Mononuclear cell (primary cell): ENCODE results near the gene TPRX1. TPM values are rescaled to one million over a fixed set of nuclear protein-coding genes. Genes with fewer than 3 reads are reported as not detected.
"Not testable (repeated sequence)": the region's sequence is repeated elsewhere in the genome, so short reads cannot be mapped to it uniquely, and the experiment has no call there.

ENCODE experiments used
- H3K27me3 ChIP-seq: 2 replicates; pipeline ENCODE4 v1.6.0; 2011; ENCODE audit warnings: low read length, control low read depth; ENCODE audit not compliant: insufficient read depth
- H3K4me1 ChIP-seq: 2 replicates; pipeline ENCODE4 v1.5.1; 2011; ENCODE audit warnings: mild to moderate bottlenecking, low read length, control low read depth; ENCODE audit not compliant: insufficient read depth
- H3K4me3 ChIP-seq: 2 replicates; pipeline ENCODE4 v1.5.1; 2011; ENCODE audit warnings: mild to moderate bottlenecking, low read length, moderate library complexity
- H3K9me3 ChIP-seq: 2 replicates; pipeline ENCODE4 v1.5.1; 2011; ENCODE audit warnings: low read depth, mild to moderate bottlenecking, control low read depth, low read length
- total RNA-seq: library from RNA; depleted of rRNA; stranded (reverse); fragments of >200 nt; gene quantifications from one replicate; pipeline ENCODE4 v1.2.3, GENCODE V29; 2012

The TPRX1 gene, protein sequence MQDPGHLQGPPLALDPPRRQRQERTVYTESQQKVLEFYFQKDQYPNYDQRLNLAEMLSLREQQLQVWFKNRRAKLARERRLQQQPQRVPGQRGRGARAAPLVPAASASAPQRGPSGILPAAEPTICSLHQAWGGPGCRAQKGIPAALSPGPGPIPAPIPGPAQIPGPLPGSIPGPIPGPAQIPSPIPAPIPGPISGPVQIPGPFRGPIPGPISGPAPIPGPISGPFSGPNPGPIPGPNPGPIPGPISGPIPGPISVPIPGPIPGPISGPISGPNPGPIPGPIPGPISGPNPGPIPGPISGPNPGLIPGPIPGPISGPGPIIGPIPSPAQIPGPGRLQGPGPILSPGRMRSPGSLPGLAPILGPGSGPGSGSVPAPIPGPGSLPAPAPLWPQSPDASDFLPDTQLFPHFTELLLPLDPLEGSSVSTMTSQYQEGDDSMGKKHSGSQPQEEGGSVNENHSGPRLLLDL
- not detected for total RNA-seq

- not testable (repeated sequence) for H3K27me3 ChIP-seq, H3K9me3 ChIP-seq, H3K4me1 ChIP-seq, H3K4me3 ChIP-seq
These were observed at the start of gene TPRX1 for GRCh38 chr19:47804451-47804850. TPRX1 (minus strand) TSS chr19:47804551; CDS start chr19:47804539, 12 bp downstream.

DNA sequence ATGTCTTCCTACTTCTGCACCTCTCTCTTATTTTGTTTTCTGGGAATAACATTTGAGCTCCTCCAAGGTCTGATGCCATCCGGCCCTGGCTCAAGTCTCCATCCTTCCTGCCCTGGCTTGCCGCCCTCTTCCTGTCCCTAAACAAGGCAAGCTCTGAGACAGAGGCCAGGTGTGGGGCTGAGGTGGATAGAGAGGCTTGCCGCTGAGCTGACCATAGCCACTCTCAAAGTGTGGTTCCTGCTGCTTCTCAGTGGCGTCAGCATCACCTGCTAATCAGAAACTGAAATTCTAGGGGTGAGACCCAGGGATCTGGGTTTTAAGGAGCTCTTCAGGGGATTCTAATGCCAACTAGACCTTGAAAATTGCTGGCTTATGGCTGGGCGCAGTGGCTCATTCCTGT lies 48.7 kb upstream of the TPRX1 start:
- no peaks in the 10 kb centered on the region for H3K4me1 ChIP-seq
- no peak overlapping the region for H3K4me3 ChIP-seq
- no peaks in the 10 kb centered on the region for H3K9me3 ChIP-seq
- peaks cover 11% of the 10 kb centered on the region for H3K27me3 ChIP-seq

GRCh38 chr19:47848823-47849473 lies 44.6 kb upstream of the TPRX1 start:
- no peak overlapping the region for H3K4me3 ChIP-seq
- H3K4me1 ChIP-seq = no peaks in the 10 kb centered on the region
- no peaks in the 10 kb centered on the region for H3K9me3 ChIP-seq
- peaks cover 11% of the 10 kb centered on the region for H3K27me3 ChIP-seq

DNA sequence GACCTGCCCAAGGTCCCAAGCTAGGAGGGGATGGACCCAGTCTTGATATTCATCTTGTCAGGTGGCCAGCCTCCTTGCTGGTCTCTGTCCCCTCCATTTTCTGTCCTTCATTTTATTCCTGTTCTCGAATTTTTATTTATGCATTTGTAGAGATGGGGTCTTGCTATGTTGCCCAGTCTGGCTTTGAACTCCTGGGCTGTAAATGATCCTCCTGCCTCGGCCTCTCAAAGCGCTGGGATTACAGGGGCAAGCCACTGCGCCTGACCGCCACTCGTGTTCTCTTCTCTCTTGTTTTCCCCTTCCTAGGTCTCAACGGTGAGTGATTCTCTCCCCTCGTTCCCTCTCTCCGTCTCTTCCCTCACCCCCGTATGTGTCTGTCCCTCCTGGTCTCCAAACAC lies 44.1 kb upstream of the TPRX1 start:
- Histone ChIP-seq H3K4me1 (no peaks in the 10 kb centered on the region), H3K9me3 (no peaks in the 10 kb centered on the region), H3K27me3 (peaks cover 11% of the 10 kb centered on the region), H3K4me3 (no peak overlapping the region)

DNA sequence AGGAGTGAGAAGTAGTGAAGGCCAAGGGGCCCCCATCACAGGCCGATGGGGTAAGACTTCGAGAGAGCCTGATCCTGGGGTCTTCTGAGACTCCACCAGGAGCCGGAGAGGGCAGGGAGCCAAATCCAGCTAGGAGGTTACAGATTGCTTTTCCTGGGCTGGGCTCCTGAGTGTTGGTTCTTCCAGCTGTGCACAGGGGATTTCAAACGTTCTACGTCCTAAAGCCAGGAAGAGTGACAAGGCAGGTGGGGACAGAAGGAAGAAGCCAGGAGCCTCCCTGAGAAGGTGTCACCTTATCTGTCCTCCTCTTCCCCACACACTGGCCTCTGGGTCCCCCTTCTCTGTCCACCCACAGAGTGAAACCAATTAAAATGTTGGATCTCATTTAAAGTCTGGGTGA lies 38.6 kb upstream of the TPRX1 start:
- no peaks in the 10 kb centered on the region for H3K4me1 ChIP-seq
- no peaks in the 10 kb centered on the region for H3K27me3 ChIP-seq
- no peaks in the 10 kb centered on the region for H3K9me3 ChIP-seq
- no peak overlapping the region for H3K4me3 ChIP-seq

GRCh38 chr19:47839913-47840312 lies 35.6 kb upstream of the TPRX1 start:
- H3K27me3 ChIP-seq = no peaks in the 10 kb centered on the region
- H3K9me3 ChIP-seq = no peaks in the 10 kb centered on the region
- no peaks in the 10 kb centered on the region for H3K4me1 ChIP-seq
- no peak overlapping the region for H3K4me3 ChIP-seq

DNA sequence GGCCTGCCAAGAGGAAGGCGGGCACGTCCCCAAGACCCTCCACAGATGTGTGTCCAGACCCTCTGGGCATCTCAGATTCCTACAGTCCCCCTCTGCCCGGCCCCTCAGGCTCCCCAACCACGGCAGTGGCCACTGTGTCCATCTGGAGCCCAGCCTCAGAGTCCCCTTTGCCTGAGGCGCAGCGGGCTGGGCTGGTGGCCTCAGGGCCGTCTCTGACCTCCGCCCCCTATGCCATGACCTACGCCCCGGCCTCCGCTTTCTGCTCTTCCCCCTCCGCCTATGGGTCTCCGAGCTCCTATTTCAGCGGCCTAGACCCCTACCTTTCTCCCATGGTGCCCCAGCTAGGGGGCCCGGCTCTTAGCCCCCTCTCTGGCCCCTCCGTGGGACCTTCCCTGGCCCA lies 35.1 kb upstream of the TPRX1 start:
- H3K27me3 ChIP-seq = no peaks in the 10 kb centered on the region
- no peaks in the 10 kb centered on the region for H3K4me1 ChIP-seq
- H3K4me3 ChIP-seq = no peak overlapping the region
- no peaks in the 10 kb centered on the region for H3K9me3 ChIP-seq

DNA sequence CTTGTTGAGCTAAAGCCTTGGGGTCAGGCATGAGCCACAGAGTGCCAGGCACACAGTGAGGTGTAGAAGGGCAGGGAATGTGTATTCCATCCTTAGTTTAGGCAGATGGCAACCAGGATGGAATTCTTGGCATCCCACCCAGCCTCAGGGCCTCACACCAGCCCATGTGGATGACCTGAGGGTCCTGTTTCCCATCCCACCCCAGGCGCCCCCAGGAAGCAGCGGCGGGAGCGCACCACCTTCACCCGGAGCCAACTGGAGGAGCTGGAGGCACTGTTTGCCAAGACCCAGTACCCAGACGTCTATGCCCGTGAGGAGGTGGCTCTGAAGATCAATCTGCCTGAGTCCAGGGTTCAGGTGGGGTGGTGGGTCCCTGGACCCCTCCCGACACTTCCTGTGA lies 31.7 kb upstream of the TPRX1 start:
- Histone ChIP-seq H3K4me3 (no peak overlapping the region), H3K9me3 (no peaks in the 10 kb centered on the region), H3K4me1 (no peaks in the 10 kb centered on the region), H3K27me3 (no peaks in the 10 kb centered on the region)

- H3K4me1 ChIP-seq = no peaks in the 10 kb centered on the region
- no peaks in the 10 kb centered on the region for H3K9me3 ChIP-seq
- no peak overlapping the region for H3K4me3 ChIP-seq
- no peaks in the 10 kb centered on the region for H3K27me3 ChIP-seq
These were observed 28.4 kb upstream of the TPRX1 start for GRCh38 chr19:47832723-47833122.

- Histone ChIP-seq H3K9me3 (no peaks in the 10 kb centered on the region), H3K4me1 (no peaks in the 10 kb centered on the region), H3K4me3 (no peak overlapping the region), H3K27me3 (no peaks in the 10 kb centered on the region)
These were observed 22.4 kb upstream of the TPRX1 start for GRCh38 chr19:47826800-47827199.

DNA sequence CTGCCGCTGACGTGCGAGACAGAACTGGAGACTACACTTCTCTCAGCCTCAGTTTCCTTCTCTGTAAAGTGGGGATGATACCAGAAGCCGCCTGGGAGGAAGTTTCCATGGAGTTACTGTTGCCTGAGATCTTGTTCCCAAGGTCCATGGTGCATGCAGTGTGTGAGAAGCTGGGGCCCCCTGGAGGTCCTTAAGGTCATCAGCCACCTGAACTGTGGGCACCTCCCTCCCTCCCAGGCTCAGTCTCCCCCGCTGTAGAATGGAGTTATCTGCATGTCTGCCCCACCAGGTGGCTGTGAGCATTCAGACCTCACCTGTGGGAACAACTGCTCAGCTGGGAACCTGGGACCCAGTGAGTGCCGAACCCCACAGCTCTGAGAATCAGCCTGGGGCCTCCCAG lies 20.0 kb upstream of the TPRX1 start:
- Histone ChIP-seq H3K4me1 (no peaks in the 10 kb centered on the region), H3K4me3 (no peak overlapping the region), H3K27me3 (no peaks in the 10 kb centered on the region), H3K9me3 (no peaks in the 10 kb centered on the region)

GRCh38 chr19:47821460-47822020 lies 17.2 kb upstream of the TPRX1 start, which contains the start of gene CRX:
CRX (plus strand) TSS chr19:47821937; CDS start chr19:47834444, 12,507 bp downstream.
- H3K27me3 ChIP-seq = no peaks in the 10 kb centered on the region
- no peaks in the 10 kb centered on the region for H3K9me3 ChIP-seq
- H3K4me3 ChIP-seq = no peak within 1 kb of the TSS
- no peaks in the 10 kb centered on the region for H3K4me1 ChIP-seq

GRCh38 chr19:47820410-47820809 lies 16.1 kb upstream of the TPRX1 start:
- Histone ChIP-seq H3K9me3 (no peaks in the 10 kb centered on the region), H3K4me1 (no peaks in the 10 kb centered on the region), H3K4me3 (no peak overlapping the region), H3K27me3 (no peaks in the 10 kb centered on the region)

- no peaks in the 10 kb centered on the region for H3K27me3 ChIP-seq
- no peaks in the 10 kb centered on the region for H3K9me3 ChIP-seq
- no peaks in the 10 kb centered on the region for H3K4me1 ChIP-seq
- no peak overlapping the region for H3K4me3 ChIP-seq
These were observed 15.5 kb upstream of the TPRX1 start for GRCh38 chr19:47819858-47820257.

DNA sequence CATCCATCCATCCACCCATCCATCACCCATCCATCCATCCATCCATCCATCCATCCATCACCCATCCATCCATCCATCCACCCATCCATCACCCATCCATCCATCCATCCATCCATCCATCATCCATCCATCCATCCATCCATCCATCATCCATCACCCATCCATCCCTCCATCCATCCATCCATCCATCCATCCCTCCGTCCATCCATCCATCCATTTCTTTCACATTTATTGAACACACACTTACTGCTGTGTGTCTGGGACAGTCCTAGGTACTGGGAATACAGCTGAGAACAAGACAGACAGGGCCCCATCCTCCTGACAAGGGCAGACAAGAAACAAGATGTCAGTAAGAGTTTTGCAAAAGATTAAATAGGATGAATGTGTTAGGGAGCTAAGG lies 13.9 kb upstream of the TPRX1 start:
- H3K9me3 ChIP-seq, H3K4me3 ChIP-seq, H3K4me1 ChIP-seq, H3K27me3 ChIP-seq: not testable (repeated sequence)
